ENCODE data around the gene SPATA6L.

SPATA6L gene

DNA sequence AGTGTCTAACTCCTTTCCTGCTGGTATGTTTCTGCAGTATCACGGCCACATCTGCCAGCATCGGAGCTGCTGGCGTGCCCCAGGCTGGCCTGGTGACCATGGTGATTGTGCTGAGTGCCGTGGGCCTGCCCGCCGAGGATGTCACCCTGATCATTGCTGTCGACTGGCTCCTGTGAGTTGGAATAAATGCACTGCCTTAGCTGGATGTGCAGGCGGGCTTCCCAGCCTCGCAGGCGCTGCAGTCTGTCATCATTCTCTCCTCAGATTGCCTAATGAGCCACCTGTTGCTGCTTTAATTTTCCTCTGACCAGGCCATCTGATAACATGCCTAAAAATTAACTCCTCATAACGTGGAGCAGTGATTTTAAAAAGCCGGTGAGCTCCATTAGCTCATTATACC is 83.3 kb downstream of the SPATA6L start:
- no peak for DNase-seq (ENCODE audit: low spot score)

DNA sequence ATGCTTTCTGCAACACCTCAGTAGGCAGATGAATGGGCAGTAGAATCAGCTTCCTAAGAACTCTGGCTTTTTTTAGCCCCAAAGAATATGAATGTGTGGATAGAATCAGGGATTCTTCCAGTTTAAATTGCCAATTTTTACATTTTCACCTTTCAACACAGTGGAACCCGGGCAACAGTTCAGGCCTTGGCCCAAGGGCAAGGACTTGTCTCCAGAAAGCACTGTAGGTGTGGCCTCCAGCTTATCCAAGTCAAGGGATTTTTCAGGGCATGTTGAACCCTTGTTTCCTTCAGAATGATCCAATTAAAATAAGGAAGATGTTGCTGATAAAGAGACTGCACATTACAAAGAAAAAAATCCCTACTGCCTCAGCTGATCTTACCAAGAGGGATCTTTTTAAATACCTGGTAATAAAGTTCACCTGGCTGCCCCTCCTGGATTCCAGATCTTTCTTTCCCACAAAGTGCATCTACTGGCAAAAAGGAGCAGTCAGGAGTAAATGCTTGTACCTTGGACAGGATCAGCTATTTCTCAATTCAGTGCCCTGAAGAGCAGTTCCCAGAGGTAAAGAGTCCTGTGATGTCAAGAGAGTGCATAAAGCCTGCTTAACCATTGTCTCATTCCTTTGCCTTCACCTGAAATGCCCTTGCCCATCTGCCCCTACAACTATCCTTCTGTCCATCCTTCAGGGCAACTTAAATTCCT is 84.3 kb downstream of the SPATA6L start:
- DNase-seq (ENCODE audit: low spot score) = no peak

- no peak for DNase-seq (ENCODE audit: low spot score)
Measured at GRCh38 chr9:4581035-4581760, 85.1 kb downstream of the SPATA6L start.

- DNase-seq (ENCODE audit: low spot score) = no peak
Measured at GRCh38 chr9:4579001-4579400, 87.3 kb downstream of the SPATA6L start.

DNA sequence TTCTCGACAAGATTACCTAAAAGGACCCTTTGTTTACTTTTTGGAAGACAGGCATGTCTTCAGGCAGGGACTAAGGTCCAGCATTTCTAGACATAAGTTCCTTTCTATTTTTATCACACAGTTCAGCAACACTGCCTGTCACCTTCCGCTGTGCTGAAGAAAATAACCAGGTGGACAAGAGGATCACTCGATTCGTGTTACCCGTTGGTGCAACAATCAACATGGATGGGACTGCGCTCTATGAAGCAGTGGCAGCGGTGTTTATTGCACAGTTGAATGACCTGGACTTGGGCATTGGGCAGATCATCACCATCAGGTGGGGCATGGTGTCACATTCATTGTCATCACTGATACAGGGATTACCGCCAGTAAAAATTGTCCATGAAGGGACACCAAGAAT is 89.8 kb downstream of the SPATA6L start:
- DNase-seq (ENCODE audit: low spot score) = no peak

DNA sequence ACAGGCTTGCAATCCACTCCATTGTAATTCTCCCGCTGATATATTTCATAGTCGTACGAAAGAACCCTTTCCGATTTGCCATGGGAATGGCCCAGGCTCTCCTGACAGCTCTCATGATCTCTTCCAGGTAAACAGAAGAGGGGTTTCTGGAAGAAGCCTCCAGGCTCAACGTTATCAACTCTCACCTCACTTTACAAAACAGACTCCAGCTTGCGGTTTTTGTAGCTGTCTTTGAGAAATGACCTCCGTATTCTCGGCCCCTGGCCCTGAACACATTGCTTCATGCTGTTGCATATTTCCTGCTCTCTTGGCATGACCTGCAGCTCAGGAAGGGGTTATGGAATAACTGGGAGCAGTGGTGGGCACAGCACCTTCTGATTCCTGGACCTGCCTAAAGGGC is 90.3 kb downstream of the SPATA6L start:
- DNase-seq (ENCODE audit: low spot score) = no peak

DNA sequence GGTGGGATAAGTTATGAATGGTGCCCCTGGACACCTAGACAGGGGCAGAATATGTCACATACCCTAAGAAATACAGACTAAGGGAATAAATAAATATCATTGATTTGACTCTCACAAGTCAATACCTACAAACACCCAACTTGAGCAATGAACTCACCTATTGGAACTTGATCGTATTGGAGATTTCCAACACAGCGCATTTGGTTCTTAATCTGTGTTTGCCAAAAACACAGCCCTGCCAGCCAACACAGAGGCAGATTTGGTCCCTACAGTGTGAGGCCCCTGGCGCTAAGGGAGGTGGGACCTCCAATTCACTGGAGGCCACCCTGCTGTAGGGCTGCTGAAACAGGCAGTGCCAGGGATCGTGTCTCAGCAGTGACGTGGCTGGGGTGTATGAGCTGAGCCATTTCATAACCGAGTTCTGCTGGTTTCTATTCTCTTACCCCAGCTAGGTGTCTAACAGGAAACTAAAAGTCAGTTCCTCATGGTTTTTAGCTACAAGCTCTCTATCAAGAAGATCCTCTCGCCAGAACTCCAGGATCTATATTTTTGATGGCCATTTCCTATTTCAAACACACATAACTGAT is 91.5 kb downstream of the SPATA6L start:
- DNase-seq (ENCODE audit: low spot score) = no peak

GRCh38 chr9:4573634-4574389 is 92.5 kb downstream of the SPATA6L start:
- DNase-seq (ENCODE audit: low spot score) = no peak

- DNase-seq (ENCODE audit: low spot score) = no peak
Measured at GRCh38 chr9:4573176-4573575, 93.1 kb downstream of the SPATA6L start.

GRCh38 chr9:4572184-4572826 is 94.0 kb downstream of the SPATA6L start:
- no peak for DNase-seq (ENCODE audit: low spot score)

GRCh38 chr9:4569101-4569500 is 97.2 kb downstream of the SPATA6L start:
- no peak for DNase-seq (ENCODE audit: low spot score)

DNA sequence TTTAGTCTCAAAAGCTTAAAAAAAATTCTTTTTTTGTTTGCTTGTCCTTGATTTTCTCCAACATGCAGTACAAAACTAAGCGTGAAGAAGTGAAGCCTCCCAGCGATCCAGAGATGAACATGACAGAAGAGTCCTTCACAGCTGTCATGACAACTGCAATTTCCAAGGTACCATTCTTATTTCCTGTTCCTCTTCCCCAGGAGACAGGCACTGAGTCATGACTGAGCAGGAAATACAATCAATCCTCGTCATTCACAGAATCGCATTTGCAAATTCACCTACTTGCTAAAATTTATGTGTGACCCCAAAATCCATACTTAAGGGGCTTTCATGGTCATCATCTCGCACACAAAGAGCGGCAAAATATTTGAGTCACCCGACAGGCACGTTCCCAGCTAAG is 98.7 kb downstream of the SPATA6L start:
- no peak for DNase-seq (ENCODE audit: low spot score)

GRCh38 chr9:4566806-4567205 is 99.5 kb downstream of the SPATA6L start:
- DNase-seq (ENCODE audit: low spot score) = no peak

DNA sequence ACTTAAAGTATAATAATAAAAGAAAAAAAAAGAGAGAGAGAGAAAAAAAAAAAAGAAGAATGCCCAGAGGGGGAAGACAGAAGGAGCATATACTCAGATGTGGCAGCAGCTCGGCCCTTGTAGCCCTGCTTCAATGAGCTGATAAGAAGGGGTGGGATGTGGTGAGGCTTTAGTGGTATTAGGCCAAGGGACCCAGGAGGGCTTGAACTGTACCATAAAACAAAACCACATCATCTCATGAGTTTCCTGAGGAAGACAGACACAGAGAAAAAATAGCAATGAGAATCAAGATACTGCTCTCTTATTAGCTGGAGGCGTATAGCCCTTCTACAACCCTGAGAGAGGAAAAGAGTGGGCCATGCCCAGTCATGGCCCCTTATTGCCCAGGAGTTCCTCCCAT is 103.2 kb downstream of the SPATA6L start:
- no peak for DNase-seq (ENCODE audit: low spot score)

DNA sequence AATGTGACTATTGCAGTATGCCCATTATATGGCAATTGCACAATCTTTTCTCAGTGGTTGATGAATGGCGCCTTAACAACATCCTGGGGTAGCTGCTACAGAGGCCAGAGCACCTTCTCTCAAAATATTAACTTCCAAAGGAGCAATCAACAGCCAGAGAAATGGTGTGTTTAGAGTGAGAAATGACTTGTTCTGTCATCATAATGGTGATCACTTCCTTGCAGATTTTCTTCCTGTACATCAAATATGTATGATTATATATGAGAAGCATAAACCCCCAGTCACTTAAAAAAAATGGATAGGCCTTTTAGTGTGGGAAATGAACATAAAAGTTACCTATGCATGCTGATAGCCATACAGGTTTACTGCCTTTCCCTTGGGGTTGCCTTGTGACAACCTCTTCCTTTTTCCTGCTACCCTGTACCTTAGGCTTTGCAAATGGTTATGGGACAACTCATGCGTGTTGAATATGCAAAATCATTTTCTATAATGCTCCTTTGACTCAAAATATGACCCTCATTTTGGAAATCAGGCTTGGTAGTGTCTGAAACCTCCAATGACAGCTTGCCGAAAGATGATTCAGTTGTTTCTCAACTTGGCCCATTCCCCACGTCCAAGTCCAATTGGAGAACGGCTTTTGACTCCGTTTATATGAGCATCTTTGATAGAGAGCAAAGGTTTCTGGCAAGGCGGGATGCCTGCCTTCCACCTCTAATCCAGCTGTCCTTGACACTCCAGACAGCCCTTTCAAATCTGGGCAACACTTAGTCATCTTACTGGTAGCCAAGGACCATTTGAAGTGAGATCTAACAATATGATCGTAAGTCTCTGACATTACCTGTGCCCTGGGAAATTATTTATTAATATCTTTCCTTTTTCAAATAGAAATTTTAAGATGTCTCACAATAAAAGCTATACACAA is 106.8 kb downstream of the SPATA6L start:
- DNase-seq (ENCODE audit: low spot score) = no peak

DNA sequence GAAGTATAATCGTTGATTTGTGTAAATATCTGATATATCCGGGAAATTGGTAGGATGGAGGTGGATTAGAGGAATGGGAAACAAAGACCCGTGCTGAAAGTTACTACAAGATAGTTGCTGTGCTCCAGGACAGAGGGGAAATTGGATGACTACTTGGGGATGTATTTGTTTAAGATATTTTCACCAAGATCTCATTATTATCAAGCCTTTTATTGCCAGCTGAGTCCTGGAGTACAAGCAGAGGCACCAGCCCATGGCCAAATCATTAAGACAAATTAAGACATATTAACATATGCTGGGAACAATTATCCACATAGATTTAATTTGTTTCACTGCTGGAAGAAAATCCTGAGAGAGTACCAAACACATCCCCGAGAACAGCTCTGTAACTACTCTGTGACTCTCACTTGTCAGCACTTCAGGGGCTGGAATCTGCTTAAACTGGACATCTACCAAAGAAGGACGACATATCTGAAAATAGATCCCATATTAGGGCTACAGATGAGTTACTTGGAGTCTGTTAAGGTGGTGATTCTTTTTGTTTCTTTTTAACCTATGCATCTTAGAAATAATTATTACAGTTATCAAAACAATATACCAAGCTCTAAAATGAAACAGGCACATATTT is 107.8 kb downstream of the SPATA6L start:
- no peak for DNase-seq (ENCODE audit: low spot score)

GRCh38 chr9:4555236-4555635 is 111.0 kb downstream of the SPATA6L start:
- DNase-seq (ENCODE audit: low spot score) = peak; percentile 20

DNA sequence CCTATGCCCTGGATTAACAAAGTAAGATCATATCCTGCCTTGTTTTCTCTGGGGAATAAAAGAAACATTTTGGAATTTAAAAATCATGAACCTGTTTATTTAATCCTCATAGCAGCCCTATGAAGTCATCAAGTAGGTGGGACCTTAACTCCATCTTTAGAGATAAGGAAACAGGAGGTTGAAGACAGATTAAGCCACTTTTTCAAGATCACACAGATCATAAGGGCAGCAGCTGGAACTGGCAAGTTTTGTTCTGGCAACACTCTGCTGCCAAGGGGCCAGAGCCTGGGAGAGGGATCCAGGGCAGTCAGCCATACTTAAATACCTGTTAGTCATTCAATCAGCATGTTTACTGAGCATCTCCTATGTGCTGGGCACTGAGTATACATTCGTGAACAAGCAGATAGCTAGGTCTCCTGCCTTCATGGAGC is 112.3 kb downstream of the SPATA6L start:
- DNase-seq (ENCODE audit: low spot score) = no peak

GRCh38 chr9:4550777-4551484 is 115.3 kb downstream of the SPATA6L start:
- no peak for DNase-seq (ENCODE audit: low spot score)

GRCh38 chr9:4549751-4550295 is 116.5 kb downstream of the SPATA6L start:
- DNase-seq (ENCODE audit: low spot score) = no peak
